Measurements from ENCODE around the gene CDH4. TPM values are rescaled to one million over a fixed set of nuclear protein-coding genes. Genes with fewer than 3 reads are reported as not detected.

CDH4 gene
- total and polyA plus RNA-seq, 2 of the 13 experiments (the other 11 are each of a cell fraction or from before 2014, with no cell fraction given): not detected

- no peak overlapping the region for H3K9ac ChIP-seq (ENCODE audit: insufficient read depth, low read depth, low read length)
- BruUV-seq (replicated peaks): no TSS peak
- WGBS (ENCODE audit: low lambda C conversion rate): 28% methylated on average over 18 of the region's 18 CpGs
- ATAC-seq (peak; percentile 16; the same call in 1 of the 3 replicates), FAIRE-seq (no peak), DNase-seq (ENCODE audit: low spot score) (no peak)
- no peaks in the 10 kb centered on the region for H3K79me2 ChIP-seq (ENCODE audit: insufficient read depth, low read length)
- no peak for TF ChIP-seq SAP130 (CRISPR knock-in tag; IDR thresholded peaks at IDR 0.05; ENCODE audit: low read depth)
- TF ChIP-seq ZSCAN12 (CRISPR knock-in tag; IDR thresholded peaks at IDR 0.05): 0 out of 2 replicates have a peak, but pooled peaks have one; percentile 24
- H3K4me2 ChIP-seq (ENCODE audit: low read depth, low read length): no peak overlapping the region
- H3K4me1 ChIP-seq (ENCODE audit: insufficient read depth, low read length): peaks cover 5% of the 10 kb centered on the region; the same call in 1 of the 2 replicates
- no peaks in the 10 kb centered on the region for H3K9me3 ChIP-seq (ENCODE audit: low read length)
- ChIA-PET CTCF (ENCODE audit: low intra/inter-chr PET ratio, low total read pairs) (no interaction called here), POLR2A (no interaction called here)
- H4K20me1 ChIP-seq (ENCODE audit: insufficient read depth, low read length): no peaks in the 10 kb centered on the region; the same call in 1 of the 2 replicates
- no peaks in the 10 kb centered on the region for H3K36me3 ChIP-seq (replicated peaks in 1 of 2; ENCODE audit: control insufficient read depth in 1 of 2, insufficient read depth in 2 of 2, low read length in 2 of 2)
- in situ Hi-C loops (cut with HindIII; ENCODE audit: extremely low pct_ligation_motif_present, low pct_unique_long_range_greater_than_20kb): no loop called here
- H3K27me3 ChIP-seq (ENCODE audit: control insufficient read depth in 1 of 2, insufficient read depth in 2 of 2, low read length in 2 of 2): peaks cover 17 to 50% of the 10 kb centered on the region in 2 experiments; a peak in 4 of 5 replicates
- no peak overlapping the region for H3K4me3 ChIP-seq (replicated peaks in 1 of 3; ENCODE audit: insufficient read depth in 1 of 3, low read depth in 2 of 3, low read length in 3 of 3)
- H2AFZ ChIP-seq (ENCODE audit: low read length): no peak overlapping the region
- H3K27ac ChIP-seq (ENCODE audit: extremely low read length, insufficient read depth, low read length): no peak overlapping the region
- intact Hi-C loops (cut with micrococcal nuclease; ENCODE audit: unreplicated experiment): no loop called here
These were observed 492.8 kb downstream of the CDH4 start for GRCh38 chr20:61744691-61745396.

GRCh38 chr20:61745397-61746146 is 493.5 kb downstream of the CDH4 start:
- TF ChIP-seq TBP (CRISPR knock-in tag; IDR thresholded peaks at IDR 0.05): no peak
- no peak for TF ChIP-seq ELF4 (CRISPR knock-in tag; IDR thresholded peaks at IDR 0.05; ENCODE audit: borderline replicate concordance)
- H4K20me1 ChIP-seq (ENCODE audit: insufficient read depth, low read length): no peaks in the 10 kb centered on the region; the same call in 1 of the 2 replicates
- H3K4me2 ChIP-seq (ENCODE audit: low read depth, low read length): no peak overlapping the region
- peaks cover 3% of the 10 kb centered on the region; the same call in 1 of the 2 replicates for H3K4me1 ChIP-seq (ENCODE audit: insufficient read depth, low read length)
- no peaks in the 10 kb centered on the region for H3K79me2 ChIP-seq (ENCODE audit: insufficient read depth, low read length)
- H3K9ac ChIP-seq (ENCODE audit: insufficient read depth, low read depth, low read length): no peak overlapping the region
- ChIA-PET POLR2A (no interaction called here), CTCF (ENCODE audit: low intra/inter-chr PET ratio, low total read pairs) (no interaction called here)
- H2AFZ ChIP-seq (ENCODE audit: low read length): no peak overlapping the region
- ATAC-seq: no peak; the same call in 2 of the 3 replicates
- 12% methylated on average over 17 of the region's 20 CpGs for WGBS (ENCODE audit: low lambda C conversion rate)
- peaks cover 14 to 43% of the 10 kb centered on the region in 2 experiments; a peak in 4 of 5 replicates for H3K27me3 ChIP-seq (ENCODE audit: control insufficient read depth in 1 of 2, insufficient read depth in 2 of 2, low read length in 2 of 2)
- H3K4me3 ChIP-seq (replicated peaks in 1 of 3; ENCODE audit: insufficient read depth in 1 of 3, low read depth in 2 of 3, low read length in 3 of 3): no peak overlapping the region
- H3K36me3 ChIP-seq (replicated peaks in 1 of 2; ENCODE audit: control insufficient read depth in 1 of 2, insufficient read depth in 2 of 2, low read length in 2 of 2): no peaks in the 10 kb centered on the region
- no peak overlapping the region for H3K27ac ChIP-seq (ENCODE audit: extremely low read length, insufficient read depth, low read length)
- intact Hi-C loops (cut with micrococcal nuclease; ENCODE audit: unreplicated experiment) (no loop called here), in situ Hi-C loops (cut with HindIII; ENCODE audit: extremely low pct_ligation_motif_present, low pct_unique_long_range_greater_than_20kb) (no loop called here)
- peaks cover 4% of the 10 kb centered on the region for H3K9me3 ChIP-seq (ENCODE audit: low read length)
- no TSS peak for BruUV-seq (replicated peaks)
- DNase-seq (ENCODE audit: low spot score): no peak
- no peak for FAIRE-seq

Data from HepG2 (cell line).